ENCODE results near the gene SLC26A9. TPM values are rescaled to one million over a fixed set of nuclear protein-coding genes. Genes with fewer than 3 reads are reported as not detected.

SLC26A9 gene
- polyA plus RNA-seq, 1 donor, result 0.04 TPM

DNA sequence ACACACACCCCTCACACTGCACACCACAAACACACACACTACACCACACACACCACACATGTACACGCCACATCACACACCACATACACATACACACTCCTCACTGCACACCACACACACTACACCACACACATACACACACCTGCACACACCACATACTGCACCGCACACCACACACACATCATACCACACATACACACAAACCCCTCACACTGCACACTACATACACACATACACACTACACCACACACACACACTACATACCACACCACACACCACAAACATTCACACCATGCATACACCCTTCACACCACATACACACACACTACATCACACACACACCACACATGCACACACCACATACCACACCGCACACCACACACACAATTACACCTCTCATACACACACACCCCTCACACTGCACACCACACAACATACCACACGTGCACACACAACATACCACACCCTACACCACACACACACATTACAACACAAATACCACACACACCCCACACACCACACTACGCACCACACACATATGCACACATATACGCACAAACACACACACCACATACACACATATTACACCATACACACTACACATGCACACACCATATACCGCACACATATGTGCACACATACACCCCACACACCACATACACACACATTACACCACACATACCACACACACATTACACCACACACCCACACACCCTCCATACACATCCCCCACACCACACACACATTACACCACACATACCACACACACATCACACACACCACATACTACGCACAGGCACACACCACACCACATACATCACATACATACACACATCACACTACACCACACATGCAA, 30.3 kb upstream of the SLC26A9 start:
- no peak for DNase-seq (ENCODE audit: low read depth)

DNA sequence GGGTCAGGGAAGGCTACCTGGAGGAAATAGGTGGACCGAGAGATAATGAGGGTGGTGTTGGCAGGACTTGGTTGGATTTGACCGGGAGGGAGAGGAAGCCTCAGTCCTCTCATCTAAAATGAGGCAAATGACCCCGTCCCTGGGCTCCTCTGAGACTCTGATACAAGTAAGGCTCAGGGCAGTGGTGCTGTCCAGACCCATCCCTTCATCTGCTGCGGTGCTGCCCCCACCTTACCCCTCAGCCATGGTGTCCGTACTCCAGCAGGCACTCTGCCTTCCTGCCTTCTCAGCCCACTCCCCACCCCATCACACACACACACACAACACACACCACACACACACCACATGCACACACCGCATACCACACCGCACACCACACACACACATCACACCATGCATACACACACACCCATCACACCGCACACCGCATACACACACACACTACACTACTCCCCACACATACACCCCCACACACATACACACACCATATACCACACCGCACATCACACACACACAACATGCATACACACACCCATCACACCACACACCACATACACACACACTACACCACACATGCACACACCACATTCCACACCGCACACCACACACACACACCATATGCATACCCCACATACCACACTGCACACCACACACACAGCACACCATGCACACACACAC, 29.4 kb upstream of the SLC26A9 start:
- no peak for DNase-seq (ENCODE audit: low read depth)

DNA sequence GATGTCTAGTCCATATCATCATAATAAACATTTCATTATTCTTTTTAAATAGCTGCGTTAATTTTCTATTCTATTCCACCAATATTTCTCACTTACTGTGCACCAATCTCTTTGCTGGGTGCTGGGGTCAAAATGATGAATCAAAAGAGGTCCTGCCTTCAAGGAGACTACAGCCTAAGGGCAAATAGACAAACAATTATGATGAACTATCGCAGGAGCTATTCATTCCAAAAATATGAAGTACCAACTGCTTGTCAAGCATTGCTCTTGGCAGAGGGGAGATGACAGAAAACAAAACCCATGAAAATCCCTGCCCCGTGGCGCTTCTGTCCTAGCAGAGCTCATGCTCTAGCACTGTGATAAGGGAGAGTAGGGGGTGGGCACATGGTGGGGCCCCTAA, 28.8 kb upstream of the SLC26A9 start:
- DNase-seq (ENCODE audit: low read depth), result no peak

DNA sequence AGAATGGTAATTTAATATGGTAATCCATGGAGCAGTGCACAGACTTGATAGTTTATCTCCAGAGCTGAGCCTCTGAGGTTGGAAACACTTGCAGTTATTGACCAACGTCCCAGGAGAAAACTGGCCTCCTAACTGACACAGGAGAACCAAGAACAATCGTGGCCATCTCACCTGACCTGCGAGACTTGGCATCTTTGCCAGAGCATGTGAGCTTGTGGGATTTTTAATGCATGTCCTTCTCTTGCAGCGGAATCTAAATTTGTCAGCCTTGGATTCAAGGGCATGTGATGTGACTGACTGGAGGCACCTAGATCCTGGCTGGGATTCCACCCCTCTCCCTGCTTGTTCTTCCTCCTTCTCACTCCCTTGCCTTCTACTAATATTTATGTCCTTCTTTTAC, 27.8 kb upstream of the SLC26A9 start:
- DNase-seq (ENCODE audit: low read depth), result no peak

DNA sequence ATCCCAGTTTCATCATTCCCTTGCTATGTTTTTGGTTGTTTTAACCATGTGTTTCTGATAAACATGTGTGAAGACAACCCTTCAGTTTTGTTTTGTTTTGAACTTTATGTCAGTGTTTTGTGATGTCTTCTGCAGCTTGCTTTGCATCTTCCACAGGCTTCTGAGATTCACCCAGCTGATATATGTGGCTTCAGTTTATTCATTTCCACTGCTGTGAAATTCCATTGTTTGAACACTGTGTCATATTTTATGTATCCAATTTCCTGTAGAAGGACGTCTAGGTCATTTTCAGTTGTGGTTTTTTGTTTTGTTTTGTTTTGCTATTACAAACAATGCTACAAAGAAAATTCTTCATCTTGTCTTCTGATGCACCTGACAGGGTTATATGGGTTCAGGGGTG, 27.2 kb upstream of the SLC26A9 start:
- DNase-seq (ENCODE audit: low read depth), result no peak

DNA sequence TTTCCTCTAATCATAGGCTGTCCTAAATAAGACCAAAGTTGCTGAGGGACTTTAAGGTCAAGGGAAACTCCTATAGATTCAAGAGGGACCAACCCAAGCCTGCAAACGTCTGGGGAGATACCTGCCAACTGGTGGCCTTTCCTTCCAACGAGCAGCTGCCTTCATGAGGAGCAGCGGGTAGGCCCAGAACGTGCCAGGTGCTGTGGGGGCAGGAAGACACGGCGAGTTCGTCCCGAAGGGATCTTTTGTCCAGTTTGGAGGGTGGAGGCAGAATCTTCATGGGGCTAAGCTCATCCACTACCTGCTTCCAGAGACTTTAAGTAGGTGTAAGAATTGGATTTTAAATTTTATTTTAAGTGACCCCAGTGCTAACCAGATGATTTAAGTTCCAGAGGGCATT, 26.0 kb upstream of the SLC26A9 start:
- no peak for DNase-seq (ENCODE audit: low read depth)

GRCh38 chr1:205967554-205968335, 24.5 kb upstream of the SLC26A9 start:
- no peak for DNase-seq (ENCODE audit: low read depth)

GRCh38 chr1:205965036-205965884, 22.0 kb upstream of the SLC26A9 start:
- DNase-seq (ENCODE audit: low read depth), result no peak

DNA sequence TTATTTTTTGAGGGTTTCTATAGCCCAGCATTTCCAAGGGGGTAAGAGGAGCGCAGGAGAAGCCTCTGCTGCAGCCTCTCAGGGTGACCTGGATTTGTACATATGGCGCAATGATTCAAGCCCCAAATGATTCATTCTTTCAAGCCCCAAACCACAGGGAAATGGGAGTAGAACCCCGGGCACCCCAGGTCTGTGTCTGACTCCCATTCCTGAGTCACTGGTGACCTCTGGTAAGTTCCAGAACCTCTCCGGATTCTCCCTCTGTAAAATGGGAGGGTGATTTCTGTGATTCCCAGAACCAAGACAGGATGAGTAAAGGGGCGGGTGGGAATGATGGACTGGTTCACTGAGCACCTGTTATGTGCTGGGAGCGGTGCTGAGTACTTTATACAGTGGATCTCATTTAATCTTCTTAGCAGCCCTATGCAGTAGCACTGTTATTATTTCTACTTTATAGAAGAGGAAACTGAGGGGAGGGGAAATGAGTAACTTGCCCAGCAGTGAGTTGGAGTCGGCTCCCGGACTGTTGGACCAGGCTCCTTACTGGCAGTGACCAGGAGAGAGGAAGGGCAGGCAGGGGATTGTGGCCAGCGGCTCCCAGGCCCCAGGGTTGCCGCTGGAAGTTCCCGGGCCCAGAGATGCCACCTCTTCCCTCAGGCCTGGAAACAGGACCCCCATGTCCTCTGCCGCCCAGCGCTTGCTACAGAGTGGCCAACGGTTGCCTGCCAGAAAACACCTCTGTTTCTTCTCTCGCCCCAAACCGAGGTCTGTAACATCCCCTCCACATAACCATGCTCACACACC, 20.3 kb upstream of the SLC26A9 start:
- no peak for DNase-seq (ENCODE audit: low read depth)

GRCh38 chr1:205962821-205963221, 19.6 kb upstream of the SLC26A9 start:
- DNase-seq (ENCODE audit: low read depth), result no peak

GRCh38 chr1:205961991-205962820, 18.9 kb upstream of the SLC26A9 start:
- no peak for DNase-seq (ENCODE audit: low read depth)

GRCh38 chr1:205961405-205961804, 18.1 kb upstream of the SLC26A9 start:
- no peak for DNase-seq (ENCODE audit: low read depth)

GRCh38 chr1:205959789-205960188, 16.5 kb upstream of the SLC26A9 start:
- no peak for DNase-seq (ENCODE audit: low read depth)

DNA sequence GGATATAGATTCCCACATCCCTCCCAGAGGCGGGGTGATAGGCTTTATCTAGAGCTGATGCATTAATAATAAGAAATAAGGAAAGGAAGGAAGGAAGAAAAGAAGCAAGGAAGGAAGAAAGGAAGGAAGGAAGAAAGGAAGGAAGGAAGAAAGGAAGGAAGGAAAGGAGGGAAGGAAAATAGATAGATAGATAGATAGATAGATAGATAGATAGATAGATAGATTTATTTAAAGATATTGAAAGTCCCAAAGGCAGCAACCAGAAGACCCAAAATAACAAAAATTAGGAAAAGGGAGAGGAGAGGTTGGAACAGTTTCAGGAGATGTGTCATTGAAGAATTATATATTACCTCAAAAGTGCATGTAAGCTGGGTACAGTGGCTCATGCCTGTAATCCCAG, 12.2 kb upstream of the SLC26A9 start:
- no peak for DNase-seq (ENCODE audit: low read depth)

- no peak for DNase-seq (ENCODE audit: low read depth)
Observed at GRCh38 chr1:205954819-205955404, 11.7 kb upstream of the SLC26A9 start.

- no peak for DNase-seq (ENCODE audit: low read depth)
Observed at GRCh38 chr1:205951746-205952145, 8.5 kb upstream of the SLC26A9 start.

DNA sequence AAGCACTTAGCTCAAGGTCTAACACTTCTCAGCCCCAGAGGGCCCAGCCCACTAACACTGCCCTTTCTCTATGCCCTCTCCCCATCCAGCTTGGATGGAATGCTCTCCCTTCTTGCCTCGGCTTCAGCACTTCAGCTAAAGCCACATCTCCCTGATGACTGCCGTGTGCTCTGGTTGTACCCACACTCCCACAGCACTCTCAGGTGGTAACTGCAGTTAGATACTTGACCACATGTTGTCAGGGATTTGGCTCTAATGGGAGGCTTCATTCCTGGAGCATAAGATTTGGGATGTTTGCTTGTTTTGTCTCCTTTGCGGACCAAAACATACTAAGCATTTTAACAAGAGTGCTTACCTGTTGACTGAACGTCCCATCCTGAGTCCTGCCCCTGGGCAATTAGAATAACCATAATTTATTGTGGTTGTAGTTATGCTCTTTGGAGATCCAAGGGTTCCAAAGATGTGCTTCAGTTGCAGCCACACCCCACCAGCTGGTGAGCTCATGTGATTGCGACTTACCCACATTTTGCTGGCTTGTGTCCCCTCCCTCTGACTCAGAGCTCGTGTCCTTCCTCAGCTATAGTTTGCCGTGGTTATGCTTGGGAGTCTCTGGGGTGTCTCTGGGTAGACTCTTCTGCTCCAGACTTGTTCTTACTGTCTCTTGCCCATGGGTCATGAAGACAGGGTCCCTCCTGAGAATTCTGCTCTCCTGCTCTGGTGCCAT, 7.7 kb upstream of the SLC26A9 start:
- DNase-seq (ENCODE audit: low read depth), result no peak

DNA sequence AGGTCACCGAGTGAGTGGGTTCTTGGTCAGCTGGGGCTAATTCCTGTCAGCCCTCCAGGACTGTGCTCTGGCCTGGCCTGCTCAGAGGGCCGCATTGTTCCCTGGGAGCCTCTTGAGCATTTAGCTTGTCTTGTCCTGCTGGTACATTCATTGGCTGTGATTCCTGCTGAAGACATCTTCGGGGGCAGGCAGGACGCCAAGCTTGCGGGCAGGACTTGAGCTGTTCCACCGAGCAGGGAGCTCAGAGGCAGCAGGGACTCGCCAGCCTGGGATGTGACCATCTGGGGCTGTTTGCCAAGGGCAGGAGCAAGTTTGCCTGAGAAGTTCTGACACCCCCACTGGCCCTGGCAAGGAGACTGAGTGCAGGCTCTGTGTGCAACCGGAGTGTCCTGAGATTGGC, 7.0 kb upstream of the SLC26A9 start:
- DNase-seq (ENCODE audit: low read depth), result no peak

DNA sequence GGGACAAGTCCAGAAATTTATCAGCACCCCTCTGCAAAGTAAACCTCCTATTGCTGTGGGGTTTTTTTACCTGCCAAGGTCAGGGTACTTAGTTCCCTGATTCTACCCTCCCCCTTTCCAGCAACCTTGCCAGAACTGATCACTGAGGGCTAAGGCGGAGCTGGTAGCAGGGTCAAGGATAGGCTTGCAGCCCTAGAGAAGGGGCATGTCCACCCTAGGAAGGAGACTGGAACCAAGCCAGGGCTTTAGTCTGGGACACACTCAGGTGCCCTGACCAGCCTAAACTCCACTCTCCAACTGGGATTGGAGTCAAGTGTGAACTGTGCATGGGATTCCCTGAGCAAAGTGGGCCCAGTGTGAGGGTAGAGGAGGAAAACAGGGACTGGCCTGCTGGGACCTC, 6.5 kb upstream of the SLC26A9 start:
- no peak for DNase-seq (ENCODE audit: low read depth)

Measured in forelimb muscle (tissue), 1 donor.